Stimulated activated CD4-positive, alpha-beta T cell treated with anti-CD3 and anti-CD28 coated beads, TNF-alpha, amount 100 ng/mL, for 24 hours (primary cell): ENCODE data around the gene CTNNA3.
"Not testable (repeated sequence)": the region's sequence is repeated elsewhere in the genome, so short reads cannot be mapped to it uniquely, and the experiment has no call there.

Source experiments
- DNase-seq, 3 experiments: peaks; one replicate each; pipeline ENCODE4 v3.0.0-alpha.2; 2020; ENCODE audit warnings: low read depth in 3 of 3

Gene CTNNA3

GRCh38 chr10:67696029-67696428, at the start of gene CTNNA3:
TSS of gene CTNNA3 (minus strand) at chr10:67696195.
- DNase-seq = no peak

DNA sequence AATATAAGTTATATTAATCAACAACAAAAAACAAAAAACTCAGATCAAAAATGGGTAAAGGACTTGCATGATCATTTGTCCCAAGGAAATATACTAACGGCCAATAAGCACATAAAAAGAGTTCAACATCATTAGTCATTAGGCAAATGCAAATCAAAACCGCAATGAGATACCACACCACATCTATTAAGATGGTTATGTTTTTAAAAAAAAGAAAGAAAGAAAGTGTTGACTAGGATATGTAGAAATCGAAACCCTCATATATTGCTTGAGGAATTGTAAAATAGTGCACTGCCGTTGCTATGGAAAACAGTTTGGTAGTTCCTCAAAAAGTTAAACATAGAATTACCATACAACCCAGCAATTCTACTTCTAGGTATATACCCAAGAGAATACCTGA, 39.4 kb upstream of the CTNNA3 start:
- no peak for DNase-seq

DNA sequence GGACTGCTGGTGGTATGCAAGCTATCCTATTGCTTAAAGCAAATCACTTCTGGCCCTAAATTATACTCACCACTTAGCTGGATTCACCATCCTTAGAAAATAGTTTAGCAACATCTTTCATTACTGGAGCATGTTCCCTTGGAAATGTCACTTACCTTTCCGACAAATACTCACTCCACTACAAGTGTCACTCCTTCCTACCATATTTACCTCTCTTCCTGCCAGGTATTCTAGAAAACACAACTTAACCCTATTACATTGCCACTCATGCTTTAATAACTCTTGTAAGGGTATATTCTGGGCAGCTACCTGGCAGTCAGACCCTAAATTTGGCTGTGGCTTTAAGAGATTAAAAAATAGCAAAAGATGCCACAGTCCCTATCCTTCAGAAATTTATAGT, 37.5 kb upstream of the CTNNA3 start:
- DNase-seq = no peak

DNA sequence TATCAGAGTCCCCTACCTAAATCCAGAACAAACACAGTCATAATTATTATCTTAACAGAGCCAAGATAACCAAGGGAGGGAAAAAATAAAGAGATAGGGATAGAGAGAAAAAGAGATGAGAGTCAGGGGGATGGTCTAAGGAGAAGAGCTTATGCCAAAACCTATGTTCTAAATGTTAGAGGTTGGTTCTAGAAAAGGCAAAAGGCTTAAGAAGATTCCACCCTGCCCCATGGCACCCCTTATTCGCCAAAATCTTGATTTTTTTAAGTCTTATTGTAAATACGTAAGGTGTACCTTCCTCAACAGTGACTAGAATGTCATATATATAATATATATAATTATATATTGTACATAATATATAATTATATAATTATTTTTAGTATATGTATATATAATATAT, 29.6 kb upstream of the CTNNA3 start:
- DNase-seq = no peak

- DNase-seq = no peak
Measured at GRCh38 chr10:67723601-67724000, 27.6 kb upstream of the CTNNA3 start.

GRCh38 chr10:67722113-67722512, 26.1 kb upstream of the CTNNA3 start:
- no peak for DNase-seq

GRCh38 chr10:67716455-67716854, 20.5 kb upstream of the CTNNA3 start:
- DNase-seq = not testable (repeated sequence)

DNA sequence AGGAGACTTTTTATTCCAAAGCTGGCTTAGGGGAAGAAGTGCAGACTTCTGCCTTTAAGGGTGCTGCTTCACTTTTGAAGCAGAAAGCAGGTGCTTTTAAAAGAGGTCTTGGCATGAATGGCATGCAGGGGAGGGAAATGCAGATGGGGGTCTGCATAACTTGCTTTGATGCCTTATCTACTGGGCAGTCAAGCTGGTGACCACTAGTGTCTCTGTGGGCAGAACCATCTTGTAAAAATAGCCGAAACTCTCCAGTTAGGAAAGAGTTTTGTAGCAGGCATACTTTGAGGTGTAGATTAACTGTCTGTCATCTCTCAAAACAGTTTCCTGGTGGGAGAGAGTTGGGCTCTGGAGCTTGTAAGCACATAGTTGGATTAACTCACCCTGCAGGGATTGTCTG, 9.9 kb upstream of the CTNNA3 start:
- DNase-seq = no peak

GRCh38 chr10:67699613-67700270, 3.7 kb upstream of the CTNNA3 start:
- DNase-seq = not testable (repeated sequence)

DNA sequence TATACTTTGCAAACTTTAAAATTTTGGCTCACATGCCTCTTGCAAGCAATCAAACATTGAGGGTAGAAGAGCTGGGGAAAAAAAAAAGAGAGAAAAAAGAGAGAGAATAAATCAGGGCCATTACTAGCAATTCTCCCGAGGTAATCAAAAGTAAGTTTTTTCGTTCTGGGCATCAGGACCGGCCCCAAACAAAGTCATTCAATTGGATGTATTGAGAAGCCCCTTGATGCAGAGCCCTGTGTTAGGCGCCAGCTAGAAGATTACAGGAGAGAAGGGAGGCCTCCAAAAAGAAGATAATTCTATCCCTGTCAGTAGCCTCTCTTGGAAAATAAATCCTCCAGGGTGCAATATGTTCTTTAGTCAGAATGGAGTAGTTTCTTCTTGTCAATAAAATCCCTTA, 2.2 kb upstream of the CTNNA3 start:
- DNase-seq = no peak

DNA sequence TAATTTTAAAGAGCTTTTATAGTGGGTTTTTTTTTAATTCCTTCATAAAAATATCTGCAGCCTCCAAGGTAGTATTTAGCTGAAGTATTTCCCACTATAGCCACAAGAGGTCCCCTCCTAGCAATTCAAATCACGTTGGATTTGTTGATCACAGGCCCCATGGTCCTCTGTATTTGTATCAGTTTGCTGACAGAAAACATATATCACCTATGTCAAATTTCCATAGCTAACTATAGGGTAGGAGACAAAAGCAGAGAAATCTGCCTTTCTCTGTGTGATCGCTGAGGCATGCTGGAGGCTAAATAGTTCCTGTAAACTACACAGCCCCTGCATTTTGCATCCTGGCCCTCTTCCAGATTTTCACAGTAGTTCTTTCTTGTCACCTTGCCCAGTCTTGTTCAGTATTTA, 1.7 kb upstream of the CTNNA3 start:
- peak in 1 of 3 experiments; percentile 2 for DNase-seq

- DNase-seq = no peak
Measured at GRCh38 chr10:67696679-67697078, 684 bp upstream of the CTNNA3 start.

- DNase-seq = no peak
Measured at GRCh38 chr10:67695555-67695954, 440 bp downstream of the CTNNA3 start.

GRCh38 chr10:67691861-67692260, 4.1 kb downstream of the CTNNA3 start:
- DNase-seq = not testable (repeated sequence)

DNA sequence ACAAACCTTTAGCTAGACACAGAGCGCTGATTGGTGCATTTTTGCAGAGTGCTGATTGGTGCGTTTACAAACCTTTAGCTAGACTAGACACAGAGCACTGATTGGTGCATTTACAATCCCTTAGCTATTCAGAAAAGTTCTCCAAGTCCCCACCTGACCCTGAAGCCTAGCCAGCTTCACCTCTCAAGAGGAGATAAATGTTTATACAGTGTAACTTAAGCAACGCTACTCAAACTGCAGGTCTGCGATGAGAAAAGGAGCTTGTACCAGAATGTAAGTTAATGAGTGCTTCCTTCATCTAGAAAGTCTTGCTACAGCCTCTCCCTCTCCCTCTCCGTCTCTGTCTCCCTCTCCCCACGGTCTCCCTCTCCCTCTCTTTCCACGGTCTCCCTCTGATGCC, 5.5 kb downstream of the CTNNA3 start:
- DNase-seq = not testable (repeated sequence)

GRCh38 chr10:67684140-67684539, 11.9 kb downstream of the CTNNA3 start:
- DNase-seq = not testable (repeated sequence)

GRCh38 chr10:67678335-67678974, 17.5 kb downstream of the CTNNA3 start:
- no peak for DNase-seq

- no peak for DNase-seq
Measured at GRCh38 chr10:67676208-67676825, 19.7 kb downstream of the CTNNA3 start.

DNA sequence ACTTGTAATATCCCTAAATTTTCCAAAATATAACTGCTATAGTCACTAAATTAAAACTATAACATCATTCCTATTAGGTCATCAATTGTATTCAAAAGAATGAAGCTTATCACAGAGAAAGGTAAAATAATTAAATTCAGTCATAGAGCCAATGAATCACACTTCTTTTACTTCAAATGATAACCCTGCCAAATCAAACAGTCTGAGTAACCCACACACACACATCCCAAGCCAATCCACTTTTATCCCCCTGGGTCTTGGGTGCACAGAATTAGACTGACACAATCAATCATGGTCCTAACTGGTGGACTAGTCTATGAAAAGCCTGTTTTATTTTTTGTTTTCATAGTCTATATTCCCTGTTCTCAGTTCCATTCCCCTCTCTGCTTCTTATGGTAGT, 25.6 kb downstream of the CTNNA3 start:
- DNase-seq = no peak

DNA sequence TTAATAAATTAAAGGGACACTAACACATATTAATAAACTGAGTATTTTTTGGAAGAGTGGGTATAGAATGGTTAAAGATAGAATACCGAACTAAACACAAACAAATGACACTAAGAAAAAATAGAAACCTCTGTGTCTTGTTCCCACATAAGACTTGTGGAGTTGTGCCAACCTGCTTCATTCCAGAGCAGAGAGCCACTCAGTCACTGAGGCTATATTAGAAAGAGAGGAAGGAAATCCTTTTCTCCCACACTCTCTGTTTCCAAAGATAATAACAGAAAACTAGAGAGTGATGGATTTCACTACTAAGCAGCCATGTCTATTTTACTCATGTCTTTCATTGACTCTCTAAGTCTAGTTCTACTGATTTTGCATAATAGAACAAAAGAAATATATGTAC, 26.0 kb downstream of the CTNNA3 start:
- no peak for DNase-seq

DNA sequence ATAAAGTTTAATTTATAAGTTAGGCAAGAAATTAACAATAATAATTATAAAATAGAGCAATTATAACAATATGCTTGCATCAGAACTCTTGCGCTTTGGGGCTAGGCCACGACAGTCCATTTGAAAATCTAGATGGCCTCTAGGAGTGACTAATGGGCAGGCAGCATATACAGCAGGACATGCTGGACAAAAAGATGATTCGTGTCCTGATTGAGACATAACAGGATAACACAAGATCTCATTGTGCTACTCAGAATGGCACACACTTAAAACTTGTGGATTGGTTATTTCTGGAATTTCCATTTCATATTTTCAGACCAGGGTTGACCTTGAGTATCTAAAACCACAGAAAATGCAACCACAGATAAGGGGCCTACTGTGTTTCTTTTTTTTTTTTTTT, 27.5 kb downstream of the CTNNA3 start:
- DNase-seq = no peak

- no peak for DNase-seq
Measured at GRCh38 chr10:67667035-67667425, 29.0 kb downstream of the CTNNA3 start.

- DNase-seq = no peak
Measured at GRCh38 chr10:67666416-67667034, 29.5 kb downstream of the CTNNA3 start.
